ENCODE data around the gene DNAJC25. TPM values are rescaled to one million over a fixed set of nuclear protein-coding genes. Genes with fewer than 3 reads are reported as not detected.

Gene DNAJC25
- total and polyA plus RNA-seq, 2 of the 13 experiments (the other 11 are each of a cell fraction or from before 2014, with no cell fraction given), result 5.7 to 10.2 TPM

- TF ChIP-seq ZKSCAN1 (IDR thresholded peaks at IDR 0.05; ENCODE audit: low read length), result no peak; the same call in 1 of the 2 replicates
- TF ChIP-seq ZNF343 (CRISPR knock-in tag; IDR thresholded peaks at IDR 0.05), result no peak
- no peak for TF ChIP-seq ZNF143 (CRISPR knock-in tag; IDR thresholded peaks at IDR 0.05)
- TF ChIP-seq NR2F6 (IDR thresholded peaks at IDR 0.05), result no peak
- TF ChIP-seq NR2F6 (CRISPR knock-in tag; IDR thresholded peaks at IDR 0.05), result peak; percentile 76
- peak; percentile 97 for TF ChIP-seq ZNF614 (CRISPR knock-in tag; IDR thresholded peaks at IDR 0.05; ENCODE audit: borderline replicate concordance)
- TF ChIP-seq TSC22D2 (CRISPR knock-in tag; IDR thresholded peaks at IDR 0.05; ENCODE audit: borderline replicate concordance), result no peak
- TF ChIP-seq PAX8 (CRISPR knock-in tag; IDR thresholded peaks at IDR 0.05; ENCODE audit: borderline replicate concordance), result no peak; the same call in 1 of the 2 replicates
- TF ChIP-seq PHF8 (CRISPR knock-in tag; IDR thresholded peaks at IDR 0.05), result no peak
- peak; percentile 81; the same call in 1 of the 2 replicates for TF ChIP-seq FOXK1 (CRISPR knock-in tag; IDR thresholded peaks at IDR 0.05; ENCODE audit: borderline replicate concordance, low read depth)
- TF ChIP-seq STAG1 (CRISPR knock-in tag; IDR thresholded peaks at IDR 0.05), result no peak
- TF ChIP-seq ZNF564 (CRISPR knock-in tag; IDR thresholded peaks at IDR 0.05), result no peak; the same call in 1 of the 2 replicates
- no peak for TF ChIP-seq AKNA (CRISPR knock-in tag; IDR thresholded peaks at IDR 0.05; ENCODE audit: borderline replicate concordance)
- 0 out of 2 replicates have a peak, but pooled peaks have one; percentile 24 for TF ChIP-seq GMEB2 (CRISPR knock-in tag; IDR thresholded peaks at IDR 0.05; ENCODE audit: low read depth)
- no peak for TF ChIP-seq ZNF569 (CRISPR knock-in tag; IDR thresholded peaks at IDR 0.05; ENCODE audit: borderline replicate concordance)
- TF ChIP-seq ZSCAN31 (CRISPR knock-in tag; IDR thresholded peaks at IDR 0.05; ENCODE audit: low read depth), result no peak
- no peak for TF ChIP-seq ZNF496 (CRISPR knock-in tag; IDR thresholded peaks at IDR 0.05; ENCODE audit: insufficient replicate concordance)
- peak; percentile 73; the same call in 1 of the 2 replicates for TF ChIP-seq FOSL2 (CRISPR knock-in tag; IDR thresholded peaks at IDR 0.05)
- TF ChIP-seq FOXM1 (CRISPR knock-in tag; IDR thresholded peaks at IDR 0.05), result no peak
- TF ChIP-seq HNRNPLL (IDR thresholded peaks at IDR 0.05; ENCODE audit: low read depth, low read length, poor library complexity, severe bottlenecking), result no peak
- no peak; the same call in 1 of the 2 replicates for TF ChIP-seq GABPA (IDR thresholded peaks at IDR 0.05; ENCODE audit: low read depth, low read length)
- peak; percentile 97 for TF ChIP-seq GABPA (CRISPR knock-in tag; IDR thresholded peaks at IDR 0.05; ENCODE audit: low read depth)
- no peak; a peak in 1 of 4 replicates for TF ChIP-seq HMGXB4 (CRISPR knock-in tag; IDR thresholded peaks at IDR 0.05; ENCODE audit: borderline replicate concordance in 1 of 2, low read depth in 1 of 2)
- no peak for TF ChIP-seq ZNF337 (CRISPR knock-in tag; IDR thresholded peaks at IDR 0.05; ENCODE audit: borderline replicate concordance, low read depth)
- TF ChIP-seq HOXA9 (CRISPR knock-in tag; IDR thresholded peaks at IDR 0.05; ENCODE audit: borderline replicate concordance), result no peak
Observed at GRCh38 chr9:111630964-111631213, 245 bp upstream of the DNAJC25 start (continued).

Measured in HepG2 (cell line).